AG20443 (cell line): Measurements from ENCODE around the gene THUMPD3.

Experiments
- DNase-seq: peaks from one replicate; pipeline ENCODE4 v3.0.0; 2012; ENCODE audit warnings: low spot score, mixed read lengths

Gene THUMPD3

DNA sequence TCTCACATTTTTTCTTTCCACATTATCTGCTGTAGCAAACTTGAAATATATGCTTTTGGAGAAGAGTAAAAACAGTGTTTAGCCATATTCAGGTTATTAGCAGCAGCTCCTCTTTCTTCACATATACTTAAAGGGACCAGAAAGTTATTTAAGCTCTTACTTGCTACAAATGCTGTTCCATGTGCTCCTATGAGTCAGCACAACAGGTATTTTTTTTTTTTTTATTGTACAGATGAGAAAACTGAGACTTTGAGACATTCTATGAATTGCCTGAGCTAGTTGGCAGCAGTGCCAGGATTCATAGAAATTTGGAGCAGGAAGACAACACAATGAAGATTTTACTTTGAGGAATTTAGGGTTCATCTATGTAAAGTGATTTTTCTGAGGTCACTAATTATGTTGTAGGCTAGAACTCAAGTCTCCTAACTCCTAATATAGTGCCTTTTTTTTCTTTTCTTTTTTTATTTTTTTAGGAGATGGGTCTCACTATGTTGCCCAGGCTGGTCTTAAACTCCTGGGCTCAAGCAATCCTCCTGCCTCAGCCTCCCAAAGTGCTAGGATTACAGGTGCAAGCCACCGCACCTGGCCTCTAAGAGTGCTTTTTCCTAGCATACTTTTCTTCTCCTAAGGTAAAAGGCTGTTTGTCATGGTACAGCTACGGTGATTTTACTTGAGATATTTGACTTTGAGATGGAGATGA lies 58.1 kb downstream of the THUMPD3 start:
- no peak for DNase-seq

DNA sequence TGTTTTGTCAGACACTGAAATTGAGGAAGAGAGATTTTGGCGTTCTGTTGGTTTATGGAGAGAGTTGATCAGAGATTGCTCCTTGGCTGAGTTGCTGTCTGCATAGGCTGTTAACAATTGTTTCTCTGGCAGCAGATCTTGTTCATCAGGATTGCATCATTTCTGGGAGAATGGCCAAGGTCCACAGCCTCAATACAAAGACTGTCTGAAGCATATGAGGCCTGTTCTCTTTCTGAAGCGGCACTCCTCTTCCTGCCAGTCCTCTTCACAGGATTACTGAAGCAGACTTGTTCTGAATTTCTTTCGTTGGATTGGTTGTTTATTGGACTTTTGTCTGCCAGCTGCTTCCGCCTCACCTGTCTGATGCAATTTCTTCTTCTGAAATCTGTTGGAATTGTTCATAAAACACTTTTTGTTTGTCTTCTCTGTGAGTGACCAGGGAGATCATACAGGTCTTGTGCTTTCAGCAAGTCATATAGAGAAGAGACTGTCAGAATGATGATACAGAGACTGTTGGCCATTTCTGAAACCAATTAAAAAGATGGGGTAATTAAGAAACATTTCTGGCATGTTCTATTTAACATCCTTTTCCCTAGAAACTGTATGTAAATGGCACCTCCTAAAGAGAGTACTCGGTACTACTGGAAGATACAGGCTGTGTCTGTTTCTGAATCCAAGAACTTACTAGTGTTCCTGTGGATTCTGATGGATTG lies 60.0 kb downstream of the THUMPD3 start:
- DNase-seq = peak; percentile 85

DNA sequence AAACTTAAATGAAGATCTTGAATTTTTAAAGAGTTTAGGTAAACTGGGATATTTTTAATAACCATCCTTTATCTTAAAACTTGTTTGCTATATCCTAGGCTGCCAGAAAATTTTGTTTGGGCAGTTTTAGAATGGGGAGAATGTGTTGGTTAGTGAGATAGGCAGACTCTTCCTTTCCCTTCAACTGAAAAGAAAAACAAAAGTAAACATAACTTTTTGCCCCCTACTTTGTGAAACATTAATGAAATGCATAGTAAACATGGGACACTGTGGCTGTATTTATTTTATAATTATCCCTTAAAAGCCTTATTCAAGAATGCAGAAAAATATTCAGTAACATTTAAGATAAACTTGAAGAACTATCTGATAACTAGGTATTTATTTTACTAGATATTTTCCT lies 65.6 kb downstream of the THUMPD3 start:
- DNase-seq = no peak

DNA sequence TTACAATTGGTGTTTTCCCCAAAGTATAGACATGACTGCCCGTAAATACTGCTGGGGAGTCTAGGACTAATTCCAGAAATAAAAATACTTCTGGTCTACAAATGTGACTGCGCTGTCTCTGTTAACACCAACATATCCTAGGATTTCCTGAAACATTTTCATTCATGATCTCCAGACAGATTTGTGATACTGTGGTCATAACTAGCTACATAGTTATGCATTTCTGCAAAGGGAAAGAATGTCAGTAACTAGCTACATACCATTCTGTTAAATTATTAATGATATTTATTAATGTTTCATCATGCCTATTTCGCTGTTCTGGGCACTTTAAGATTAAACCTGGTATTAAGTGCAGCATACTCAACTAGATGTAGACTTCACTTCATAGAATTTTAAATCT lies 67.9 kb downstream of the THUMPD3 start:
- no peak for DNase-seq

DNA sequence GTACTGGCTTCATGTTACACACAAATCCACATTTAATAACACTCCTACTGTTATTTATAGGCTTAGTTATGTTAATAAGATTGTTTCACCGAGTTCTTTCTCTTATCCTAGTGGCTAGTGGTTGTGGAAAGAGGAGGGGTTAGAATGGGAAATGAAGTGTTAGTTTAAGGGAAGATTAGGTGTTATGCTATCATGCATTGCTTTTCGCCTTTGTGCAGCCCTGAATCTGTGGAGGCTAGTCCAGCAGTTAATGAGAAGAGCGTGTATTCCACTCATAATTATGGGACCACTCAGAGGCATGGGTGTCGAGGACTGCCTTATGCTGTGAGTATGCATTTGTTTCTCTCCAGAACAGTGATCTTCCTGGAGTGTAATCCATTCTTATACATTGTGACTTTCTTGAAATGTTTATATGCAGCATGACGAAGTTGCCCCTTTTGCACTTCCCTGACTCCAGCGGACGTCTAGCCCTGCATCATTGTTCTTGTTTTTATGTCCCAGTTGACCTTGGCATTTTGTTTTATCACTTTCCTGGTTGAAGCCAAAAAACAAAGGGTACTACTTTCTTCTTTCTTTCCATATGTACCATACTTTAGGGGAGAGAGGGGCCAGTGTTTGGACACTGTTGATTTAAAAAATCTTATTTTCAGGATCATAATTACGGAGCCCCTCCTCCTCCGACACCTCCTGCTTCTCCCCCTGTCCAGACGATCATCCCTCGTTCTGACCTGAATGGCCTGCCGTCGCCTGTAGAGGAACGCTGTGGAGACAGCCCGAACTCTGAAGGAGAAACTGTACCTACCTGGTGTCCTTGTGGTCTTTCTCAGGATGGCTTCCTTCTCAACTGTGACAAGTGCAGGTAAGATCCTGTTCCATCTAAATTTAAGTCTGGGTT lies 71.0 kb downstream of the THUMPD3 start:
- no peak for DNase-seq

DNA sequence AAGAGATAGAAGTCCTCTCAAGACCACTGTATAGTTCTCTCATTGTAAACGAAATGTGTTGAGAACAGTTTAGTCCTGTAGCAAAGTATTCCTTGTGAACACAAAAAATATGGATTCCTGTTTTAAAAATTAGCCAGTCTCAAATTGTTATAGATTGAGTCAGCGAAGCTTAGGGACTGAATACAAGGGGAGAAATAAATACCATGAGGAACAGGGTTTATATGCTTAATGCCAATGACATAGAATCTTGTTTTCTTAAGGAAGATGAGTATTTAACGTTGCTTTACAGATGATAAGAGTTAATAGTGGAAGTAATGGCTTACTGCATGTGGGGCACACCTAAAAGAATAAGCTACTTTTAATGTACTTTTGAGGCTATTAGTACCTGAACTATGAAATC lies 72.5 kb downstream of the THUMPD3 start:
- DNase-seq = no peak
